ENCODE measurements around the gene MTMR3.

GRCh38 chr22:30028731-30029130, 145.8 kb downstream of the MTMR3 start:
- TF ChIP-seq, protein P1, sequence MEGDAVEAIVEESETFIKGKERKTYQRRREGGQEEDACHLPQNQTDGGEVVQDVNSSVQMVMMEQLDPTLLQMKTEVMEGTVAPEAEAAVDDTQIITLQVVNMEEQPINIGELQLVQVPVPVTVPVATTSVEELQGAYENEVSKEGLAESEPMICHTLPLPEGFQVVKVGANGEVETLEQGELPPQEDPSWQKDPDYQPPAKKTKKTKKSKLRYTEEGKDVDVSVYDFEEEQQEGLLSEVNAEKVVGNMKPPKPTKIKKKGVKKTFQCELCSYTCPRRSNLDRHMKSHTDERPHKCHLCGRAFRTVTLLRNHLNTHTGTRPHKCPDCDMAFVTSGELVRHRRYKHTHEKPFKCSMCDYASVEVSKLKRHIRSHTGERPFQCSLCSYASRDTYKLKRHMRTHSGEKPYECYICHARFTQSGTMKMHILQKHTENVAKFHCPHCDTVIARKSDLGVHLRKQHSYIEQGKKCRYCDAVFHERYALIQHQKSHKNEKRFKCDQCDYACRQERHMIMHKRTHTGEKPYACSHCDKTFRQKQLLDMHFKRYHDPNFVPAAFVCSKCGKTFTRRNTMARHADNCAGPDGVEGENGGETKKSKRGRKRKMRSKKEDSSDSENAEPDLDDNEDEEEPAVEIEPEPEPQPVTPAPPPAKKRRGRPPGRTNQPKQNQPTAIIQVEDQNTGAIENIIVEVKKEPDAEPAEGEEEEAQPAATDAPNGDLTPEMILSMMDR (IDR thresholded peaks at IDR 0.05), result no peak
- TF ChIP-seq EZH2 (IDR thresholded peaks at IDR 0.05), result no peak

Measured in neural progenitor cell (in vitro differentiated cells).